Suppressor macrophage treated with lipopolysaccharide for 4 hours (primary cell): Measurements from ENCODE around the gene HSPA1A.

Source experiments
- DNase-seq: peaks from one replicate; pipeline ENCODE4 v3.0.0-alpha.2; 2020

The HSPA1A gene

DNA sequence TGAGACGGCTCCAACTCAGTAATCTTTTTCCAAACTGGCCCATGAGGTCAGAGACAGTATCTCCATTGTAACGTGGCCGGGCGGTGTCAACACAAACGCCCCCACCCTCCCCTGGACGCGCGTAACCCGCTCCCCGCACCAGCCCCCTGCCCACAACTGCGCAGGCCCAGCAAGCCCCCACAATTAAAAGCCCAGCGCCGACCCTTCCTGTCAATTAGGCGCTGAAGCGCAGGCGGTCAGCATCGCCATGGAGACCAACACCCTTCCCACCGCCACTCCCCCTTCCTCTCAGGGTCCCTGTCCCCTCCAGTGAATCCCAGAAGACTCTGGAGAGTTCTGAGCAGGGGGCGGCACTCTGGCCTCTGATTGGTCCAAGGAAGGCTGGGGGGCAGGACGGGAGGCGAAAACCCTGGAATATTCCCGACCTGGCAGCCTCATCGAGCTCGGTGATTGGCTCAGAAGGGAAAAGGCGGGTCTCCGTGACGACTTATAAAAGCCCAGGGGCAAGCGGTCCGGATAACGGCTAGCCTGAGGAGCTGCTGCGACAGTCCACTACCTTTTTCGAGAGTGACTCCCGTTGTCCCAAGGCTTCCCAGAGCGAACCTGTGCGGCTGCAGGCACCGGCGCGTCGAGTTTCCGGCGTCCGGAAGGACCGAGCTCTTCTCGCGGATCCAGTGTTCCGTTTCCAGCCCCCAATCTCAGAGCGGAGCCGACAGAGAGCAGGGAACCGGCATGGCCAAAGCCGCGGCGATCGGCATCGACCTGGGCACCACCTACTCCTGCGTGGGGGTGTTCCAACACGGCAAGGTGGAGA lies at the start of gene HSPA1A, which contains the start of gene HSPA1L:
Gene HSPA1A, plus strand, starts transcription at position 519 of the 814 bp plus-strand sequence. Its CDS starts 214 bp downstream, at position 733.
Gene HSPA1L, minus strand, starts transcription at position 259 of the 814 bp plus-strand sequence. CDS start 3,311 bp downstream, outside the sequence.
- DNase-seq: peak; percentile 97

DNA sequence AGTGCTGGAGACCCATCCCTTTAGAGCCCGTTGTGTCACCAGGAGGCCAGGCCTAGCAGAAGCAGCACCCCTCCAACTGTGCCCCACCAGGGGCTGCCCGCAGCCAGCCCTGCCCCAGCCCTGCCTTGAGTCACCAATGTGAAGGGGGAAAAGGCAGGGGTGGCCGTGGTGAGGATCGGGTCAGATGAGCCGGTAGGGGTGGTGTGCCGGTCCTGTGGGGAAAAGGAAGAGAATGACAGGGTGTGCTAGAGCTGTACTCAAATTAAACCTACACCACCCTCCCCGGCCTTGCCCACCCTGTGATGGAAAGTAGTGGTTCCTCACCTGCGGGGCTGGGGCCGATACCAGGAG lies 49.8 kb upstream of the HSPA1A start:
- no peak for DNase-seq

DNA sequence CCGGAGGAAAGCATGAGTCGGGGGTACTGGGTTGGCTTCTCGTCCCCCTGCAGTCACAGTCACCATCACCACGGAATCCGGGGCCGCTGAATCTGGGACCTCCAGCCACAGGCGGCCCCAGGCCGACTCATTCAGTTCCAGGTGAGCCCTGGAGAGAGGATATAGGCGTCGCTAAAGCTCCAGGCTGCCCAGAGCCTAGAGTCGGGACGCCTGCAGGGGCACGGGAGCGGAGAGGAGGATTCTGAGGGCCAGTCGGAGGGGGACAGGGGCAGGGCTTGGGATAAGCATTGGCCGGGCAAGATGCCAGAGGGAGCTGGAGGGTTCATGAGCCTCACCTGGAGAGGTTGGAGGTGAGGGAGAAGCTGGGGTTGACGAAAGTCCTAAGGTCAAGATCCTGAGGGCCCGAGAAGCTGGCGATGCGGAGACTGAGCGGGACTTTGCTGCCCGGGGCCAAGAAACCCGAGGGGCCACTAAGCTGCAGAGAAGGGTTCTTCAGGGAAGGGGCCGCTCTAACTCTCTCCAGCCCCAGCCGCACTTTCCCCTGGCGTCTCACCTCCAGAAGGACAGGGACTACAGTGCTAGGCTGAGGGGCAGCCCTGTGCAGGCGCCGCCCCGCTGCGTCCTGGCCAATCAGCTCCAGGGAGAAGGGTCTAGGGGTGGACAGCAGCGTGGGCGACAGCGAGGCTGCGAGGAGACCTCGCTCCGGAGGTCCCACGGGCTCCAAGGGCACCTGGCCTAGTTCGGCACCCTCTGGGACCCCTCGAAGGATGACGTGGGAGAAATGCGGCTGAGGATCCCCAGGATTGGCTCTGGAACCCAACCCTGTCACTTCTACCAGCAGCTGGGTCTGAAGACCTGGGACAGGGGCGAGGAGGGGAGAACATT lies 49.2 kb upstream of the HSPA1A start:
- DNase-seq: no peak

DNA sequence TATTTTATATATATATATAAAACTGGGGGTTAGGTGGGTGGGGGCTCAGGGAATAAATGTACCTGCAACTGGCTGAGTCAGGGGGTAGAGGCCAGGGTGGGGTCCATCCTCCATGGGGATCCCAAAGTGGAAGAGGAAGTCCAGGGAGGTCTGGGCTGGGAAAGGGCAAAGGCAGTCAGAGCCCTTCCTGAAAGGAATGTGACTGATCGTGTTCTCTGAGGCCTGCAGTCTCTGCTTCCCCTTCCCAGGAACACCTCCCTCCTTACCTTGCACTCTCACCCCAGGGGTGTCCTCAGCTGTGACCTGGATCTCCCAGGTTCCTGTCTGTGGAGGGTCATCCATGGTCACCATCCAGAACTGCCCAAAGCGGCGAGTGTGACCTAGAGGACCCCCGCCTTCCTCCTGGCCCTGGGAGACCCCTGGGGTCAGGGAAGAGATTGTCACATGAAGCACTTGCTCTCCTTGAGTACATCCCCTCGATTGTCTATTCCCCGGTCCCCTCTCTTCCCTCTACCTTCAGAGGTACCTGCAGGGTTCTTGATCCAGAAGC lies 48.2 kb upstream of the HSPA1A start:
- no peak for DNase-seq

DNA sequence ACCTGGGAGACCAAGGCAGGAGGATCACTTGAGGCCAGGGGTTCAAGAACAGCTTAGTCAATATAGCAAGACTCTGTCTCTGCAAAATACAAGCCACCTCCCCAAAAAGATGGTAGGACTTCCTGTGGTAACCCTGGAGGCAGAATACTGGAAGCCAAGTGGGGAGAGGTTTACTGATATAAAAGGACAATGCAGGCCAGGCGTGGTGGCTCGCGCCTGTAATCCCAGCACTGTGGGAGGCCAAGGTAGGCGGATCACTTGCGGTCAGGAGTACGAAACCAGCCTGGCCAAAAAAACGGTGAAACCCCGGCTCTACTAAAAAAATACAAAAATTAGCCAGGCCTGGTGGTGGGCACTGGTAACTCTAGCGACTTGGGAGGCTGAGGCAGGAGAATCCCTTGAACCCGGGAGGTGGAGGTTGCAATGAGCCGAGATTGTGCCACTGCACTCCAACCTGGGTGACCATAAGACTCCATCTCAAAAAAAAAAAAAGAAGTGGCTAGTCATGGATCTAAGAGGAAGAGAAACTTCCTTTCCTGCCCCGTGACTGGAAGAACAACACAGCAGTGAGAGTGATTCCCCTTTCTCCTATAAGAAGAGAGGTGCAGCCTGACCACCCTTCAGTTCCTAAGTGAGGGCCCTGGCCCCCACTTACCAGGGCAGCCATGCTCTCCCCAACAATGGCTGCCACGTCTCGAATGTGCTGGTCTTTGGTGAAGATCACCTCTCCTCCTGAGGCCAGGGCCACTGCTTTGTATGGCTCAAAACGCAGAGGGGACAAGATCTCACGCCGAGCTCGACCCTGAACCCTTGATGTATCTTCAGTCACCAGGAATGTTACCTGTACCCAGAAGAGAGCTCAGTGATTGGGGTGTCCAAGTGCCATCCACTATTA lies 46.7 kb upstream of the HSPA1A start:
- DNase-seq: peak; percentile 84

DNA sequence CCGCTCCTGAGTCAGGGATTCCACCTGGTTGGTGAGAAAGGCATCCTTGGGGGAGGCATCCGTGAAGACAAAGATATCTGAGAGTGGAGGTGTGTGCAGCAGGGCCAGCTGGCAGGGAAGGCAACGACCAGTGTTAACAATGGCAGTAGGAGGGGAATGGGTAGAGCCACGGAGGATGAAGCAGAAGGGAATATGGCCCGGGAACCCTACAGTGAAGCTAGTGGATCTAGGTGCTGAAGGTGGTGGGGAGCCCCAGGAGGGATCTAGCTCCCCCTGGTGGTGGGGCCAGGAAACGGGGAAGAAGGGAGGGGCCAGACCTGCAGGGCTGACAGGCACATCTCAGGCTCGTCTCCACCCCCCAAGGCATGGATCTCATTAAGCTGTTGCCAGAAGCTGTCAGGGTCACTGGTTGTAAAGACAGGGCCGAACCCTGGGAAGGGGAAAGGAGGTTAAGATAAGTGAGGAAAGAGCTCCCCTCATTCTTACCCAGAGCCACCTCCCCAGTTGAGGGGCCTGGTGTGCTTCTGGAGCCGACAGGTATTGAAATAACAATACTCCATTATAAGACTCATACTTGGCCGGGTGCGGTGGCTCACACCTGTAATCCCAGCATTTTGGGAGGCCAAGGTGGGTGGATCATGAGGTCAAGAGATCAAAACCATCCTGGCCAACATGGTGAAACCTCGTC lies 45.5 kb upstream of the HSPA1A start:
- peak; percentile 86 for DNase-seq

DNA sequence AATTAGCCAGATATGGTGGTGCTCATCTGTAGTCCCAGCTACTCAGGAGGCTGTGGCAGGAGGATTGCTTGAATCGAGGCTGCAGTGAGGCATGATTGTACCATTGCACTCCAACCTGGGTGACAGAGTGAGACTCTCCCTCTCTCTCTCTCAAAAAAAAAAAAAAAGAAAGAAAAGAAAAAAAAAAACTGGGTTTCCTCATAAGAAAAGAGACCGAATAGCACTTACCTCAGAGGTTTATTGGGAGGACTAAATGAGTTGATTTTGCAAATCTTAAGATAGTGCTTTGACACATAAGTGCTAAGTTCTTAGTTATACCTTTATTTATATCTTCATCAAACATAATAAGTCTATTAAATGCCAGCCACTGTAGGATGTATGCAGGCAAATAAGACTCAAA lies 44.5 kb upstream of the HSPA1A start:
- no peak for DNase-seq

DNA sequence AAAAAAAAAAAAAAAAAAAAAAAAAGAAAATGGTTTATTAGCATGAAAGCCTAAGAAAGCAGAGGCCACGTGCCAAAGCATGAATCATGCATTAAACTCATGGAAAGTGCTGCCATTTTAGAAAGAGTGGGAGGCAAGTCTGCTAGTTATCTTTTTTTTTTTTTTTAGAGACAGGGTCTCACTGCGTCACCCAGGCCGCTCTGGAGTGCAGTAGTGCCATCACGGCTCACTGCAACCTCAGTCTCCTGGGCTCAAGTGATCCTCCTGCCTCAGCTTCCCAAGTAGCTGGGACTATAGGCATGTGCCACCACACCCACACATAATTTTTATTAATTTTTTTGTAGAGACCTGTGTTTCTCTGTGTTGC lies 43.4 kb upstream of the HSPA1A start:
- no peak for DNase-seq

DNA sequence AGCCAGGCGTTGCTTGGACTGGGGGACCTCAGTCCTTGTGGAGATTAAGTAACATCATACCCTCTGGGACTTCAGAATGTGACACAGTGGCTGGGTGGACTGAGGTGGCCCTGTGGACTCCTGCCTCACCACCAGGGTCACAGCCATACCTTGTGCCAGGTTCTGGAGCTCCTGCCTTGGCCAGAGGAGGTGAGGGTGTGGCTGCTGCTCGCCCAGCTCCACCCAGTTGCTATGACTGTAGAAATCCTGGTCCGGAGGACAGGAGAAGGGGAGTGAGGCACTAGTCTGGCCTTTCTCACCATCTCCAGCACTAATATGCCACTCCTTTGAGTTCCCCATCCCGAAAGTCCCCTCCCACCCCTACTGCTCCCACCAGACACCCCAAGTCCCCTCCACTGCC lies 40.2 kb upstream of the HSPA1A start:
- no peak for DNase-seq

DNA sequence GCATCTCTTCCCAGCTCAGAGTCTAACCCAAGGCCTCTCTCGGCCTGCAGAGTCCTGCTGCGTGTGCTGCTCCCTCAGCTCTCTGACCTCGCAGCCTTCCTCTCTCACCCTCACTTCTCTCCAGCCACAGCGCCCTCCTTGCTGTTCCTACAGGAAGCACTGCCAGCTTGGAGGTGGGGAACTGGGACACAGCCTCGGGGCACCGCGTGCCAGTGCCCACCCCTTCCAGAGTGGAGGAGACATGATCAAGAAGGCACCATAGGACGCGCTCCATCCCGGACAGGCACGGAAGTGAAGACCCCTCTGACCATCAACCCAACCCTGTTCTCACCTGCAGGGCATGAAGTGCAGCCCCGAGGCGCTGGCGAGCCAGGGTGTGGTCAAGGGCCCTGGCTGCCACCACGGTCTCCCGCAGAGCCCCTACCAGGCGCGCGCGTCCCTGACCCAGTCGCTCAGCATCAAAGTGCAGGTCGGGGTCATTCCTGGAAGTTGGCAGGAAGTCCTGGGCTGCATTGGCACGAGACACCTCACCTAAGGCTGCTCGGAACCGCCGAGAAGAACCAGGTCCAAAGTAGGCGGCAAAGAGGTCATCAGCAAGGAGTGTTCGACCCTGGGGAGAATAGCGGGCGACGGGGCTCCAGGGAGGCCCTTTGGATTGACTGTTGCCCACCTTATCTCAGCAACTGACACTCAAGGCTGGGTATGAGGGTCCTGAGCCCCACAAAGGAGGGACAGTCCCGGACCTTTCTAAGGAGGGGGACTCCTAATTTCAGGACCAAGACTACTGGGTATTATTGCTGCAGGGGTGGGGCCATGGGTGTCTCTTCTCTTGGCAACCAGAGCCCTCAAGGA lies 39.5 kb upstream of the HSPA1A start:
- DNase-seq: no peak

DNA sequence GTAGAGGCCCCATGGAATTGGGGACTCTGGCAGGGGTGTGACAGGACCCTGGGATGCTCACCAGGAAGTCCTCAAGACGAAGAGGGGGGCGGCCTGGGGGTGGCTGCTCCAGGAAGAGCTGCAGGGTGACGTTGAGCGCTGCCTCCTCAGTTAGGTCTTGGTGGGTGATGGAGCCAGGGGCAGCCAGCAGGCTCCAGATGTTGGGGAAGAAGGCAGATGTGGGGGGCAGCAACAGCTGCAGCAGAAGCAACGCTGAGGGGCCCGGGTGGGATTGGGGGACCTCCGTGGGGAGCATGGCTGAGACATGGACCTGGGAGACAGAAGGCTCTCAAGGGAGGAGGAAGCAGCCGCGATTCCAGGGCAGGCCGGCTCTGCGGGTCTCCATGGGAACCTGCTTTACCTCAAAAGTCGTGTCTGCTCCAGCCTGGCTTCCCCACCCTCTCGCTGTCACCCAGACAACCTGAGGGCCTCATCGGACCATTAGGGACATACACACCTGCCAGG lies 38.8 kb upstream of the HSPA1A start:
- DNase-seq: no peak

DNA sequence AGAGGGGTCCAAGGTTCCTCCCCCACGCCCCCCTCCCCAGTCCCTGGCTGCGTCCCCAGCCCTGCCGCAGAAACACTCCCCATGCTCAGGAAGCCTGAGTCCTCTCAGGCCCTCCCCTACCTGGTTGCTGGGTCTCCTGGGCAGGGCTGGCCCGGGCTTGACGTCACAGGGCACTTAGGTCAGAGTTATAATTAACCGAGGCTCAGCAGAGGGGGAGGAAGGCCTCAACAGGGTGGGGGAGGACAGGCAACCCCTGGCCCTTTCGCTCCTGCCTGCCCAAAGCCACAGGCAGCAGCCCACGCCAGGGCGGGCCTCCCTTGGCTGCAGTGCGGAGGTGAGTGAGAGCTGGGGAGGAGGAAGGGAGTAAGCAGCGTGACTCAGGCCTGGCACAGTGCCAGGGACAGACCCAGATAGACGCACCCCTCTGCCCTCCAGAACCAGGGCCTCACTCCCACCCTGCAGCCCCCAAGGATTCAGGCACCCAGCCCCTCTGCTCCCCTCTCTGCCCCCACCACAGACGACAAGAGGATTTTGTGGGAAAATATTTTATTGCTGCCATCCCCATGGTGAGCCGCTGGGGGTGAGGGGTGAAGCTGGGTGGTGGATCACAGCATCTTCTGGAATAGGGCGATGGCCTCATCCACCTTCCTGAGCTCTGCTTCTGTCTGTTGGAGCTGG lies 38.2 kb upstream of the HSPA1A start, which contains the start of gene VWA7:
Gene VWA7, minus strand, starts transcription at position 340 of the 678 bp plus-strand sequence. CDS start 549 bp downstream, outside the sequence.
- DNase-seq: peak; percentile 81

DNA sequence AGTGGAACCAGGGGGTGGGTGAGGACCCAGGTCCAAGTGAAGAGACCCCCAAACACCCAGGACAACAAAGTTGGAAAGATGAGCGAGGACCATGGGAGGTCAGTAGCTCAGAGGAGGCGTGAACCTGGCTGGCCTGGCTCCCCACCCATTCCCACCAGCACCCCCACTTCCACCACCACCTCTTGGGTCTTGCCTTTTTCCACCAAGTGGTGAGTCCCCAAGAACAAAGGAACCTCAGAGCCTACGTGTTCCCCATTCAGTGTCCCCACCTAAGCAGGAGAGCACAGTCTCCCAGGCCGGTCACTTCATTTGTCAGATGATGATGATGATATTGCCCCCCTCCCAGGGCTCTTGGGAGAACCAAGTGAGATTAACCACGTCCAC lies 37.7 kb upstream of the HSPA1A start:
- no peak for DNase-seq

DNA sequence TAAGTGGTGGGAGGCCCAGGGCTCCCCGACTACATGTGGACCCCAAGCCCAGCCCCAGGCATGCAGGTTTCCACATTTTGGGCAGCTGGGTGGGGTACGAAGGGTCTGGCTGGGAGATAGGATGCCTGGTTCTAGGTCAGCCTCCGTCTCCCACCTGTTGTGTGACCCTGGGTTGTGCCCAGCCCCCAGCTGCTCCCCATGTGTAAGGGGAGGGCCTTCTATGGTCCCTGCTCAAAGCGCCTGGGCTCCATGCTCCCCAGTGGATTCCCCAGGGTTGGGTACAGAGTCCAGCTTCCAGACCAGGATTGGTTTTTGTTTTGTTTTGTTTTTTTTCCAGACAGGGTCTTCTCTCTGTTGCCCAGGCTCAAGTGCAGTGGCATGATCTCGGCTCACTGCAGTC lies 37.1 kb upstream of the HSPA1A start:
- no peak for DNase-seq

DNA sequence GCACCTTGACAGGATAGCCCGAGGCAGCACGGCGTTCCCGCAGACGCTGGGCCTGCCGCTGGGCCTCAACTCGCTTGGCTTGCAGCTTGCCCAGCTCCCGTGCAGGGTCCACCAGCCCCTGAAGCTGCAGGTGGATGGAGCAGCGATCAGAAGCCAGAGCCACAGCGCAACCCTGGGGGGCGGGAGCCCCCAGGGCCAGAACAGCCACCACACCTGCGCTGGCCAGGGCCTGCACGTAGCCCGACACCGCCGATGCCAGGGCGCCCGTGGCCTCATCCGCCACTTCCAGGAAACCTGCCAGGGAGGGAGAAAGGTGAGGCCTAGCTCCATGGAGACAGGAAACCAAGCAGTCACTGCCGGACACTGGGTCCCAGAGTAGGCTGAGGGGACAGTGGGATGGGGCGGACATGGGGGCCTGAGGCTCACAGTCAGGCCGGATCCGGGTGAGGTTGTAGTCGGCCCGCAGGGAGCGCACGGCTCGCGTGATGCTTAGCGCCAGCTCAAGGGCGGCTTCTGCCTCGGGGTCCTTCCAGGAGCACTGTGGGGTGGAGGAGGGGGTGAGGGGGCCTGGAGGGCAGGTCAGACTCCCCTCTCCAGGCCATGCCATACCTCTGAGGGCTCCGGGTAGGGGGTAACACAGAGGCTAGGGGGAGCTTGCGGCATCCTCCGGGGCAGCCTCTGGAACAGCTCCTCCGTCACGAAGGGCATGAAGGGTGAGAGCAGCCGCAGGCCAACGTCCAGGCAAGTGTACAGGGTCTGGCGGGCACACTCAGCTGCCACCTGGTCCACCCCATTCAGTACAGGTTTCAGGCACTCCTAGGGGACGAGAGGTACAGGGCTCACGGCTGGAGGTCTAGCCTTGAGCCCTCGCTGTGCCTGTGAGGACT lies 36.1 kb upstream of the HSPA1A start:
- DNase-seq: no peak

DNA sequence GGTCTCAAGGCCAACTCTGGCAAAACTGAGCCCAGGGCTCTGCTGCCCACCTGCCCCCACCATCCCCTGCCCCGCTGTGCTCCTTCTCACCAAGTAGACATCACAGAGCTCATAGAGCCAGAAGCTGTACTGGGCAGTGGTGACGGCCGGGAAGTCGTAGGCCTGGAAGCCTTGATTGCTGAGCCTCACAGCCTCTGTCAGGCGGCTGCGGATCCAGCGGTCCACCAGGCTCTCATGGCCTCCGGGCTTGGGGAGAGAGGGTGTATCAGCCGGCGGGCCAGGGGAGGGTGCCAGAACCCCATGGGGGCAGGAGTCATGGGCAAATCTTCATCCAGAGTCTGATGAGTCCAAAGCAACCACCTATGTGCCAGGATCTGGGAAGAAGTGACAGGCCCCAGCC lies 35.4 kb upstream of the HSPA1A start:
- DNase-seq: no peak

DNA sequence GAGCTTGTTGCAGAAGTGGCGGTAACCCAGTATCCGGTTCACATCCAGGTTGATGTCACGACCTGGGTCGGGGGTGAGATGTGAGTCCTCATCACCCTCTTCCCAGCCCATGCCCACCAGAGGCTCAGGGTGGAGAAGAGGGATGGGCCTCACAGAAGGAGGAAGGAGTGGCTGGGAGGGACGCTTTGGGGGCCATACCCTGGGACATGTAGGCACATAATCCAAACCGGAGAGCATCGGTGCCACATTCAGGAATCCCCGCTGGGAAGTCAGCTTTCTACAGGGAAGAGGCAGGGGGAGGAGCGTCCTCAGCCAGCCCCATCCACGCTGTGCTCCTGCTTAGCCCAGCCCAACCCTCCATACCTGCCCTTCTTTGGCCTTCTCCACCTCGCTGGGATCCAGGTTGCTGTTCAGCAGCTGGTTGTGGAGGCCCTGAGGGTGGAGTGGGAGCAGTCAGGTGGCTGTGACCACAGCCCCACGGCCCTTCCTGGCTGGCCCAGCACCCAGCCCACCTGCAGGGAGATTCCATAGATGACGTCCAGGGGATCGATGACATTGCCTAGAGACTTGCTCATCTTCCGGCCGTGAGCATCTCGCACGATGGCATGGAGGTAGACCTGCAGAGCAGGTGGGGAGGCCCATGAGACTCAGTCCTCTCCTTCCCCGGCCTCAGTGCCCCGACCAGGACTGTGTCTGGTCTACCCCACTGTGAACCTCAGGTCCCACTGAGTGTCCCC lies 34.7 kb upstream of the HSPA1A start:
- no peak for DNase-seq
